ENCODE measurements around the gene ELP4.

The ELP4 gene

DNA sequence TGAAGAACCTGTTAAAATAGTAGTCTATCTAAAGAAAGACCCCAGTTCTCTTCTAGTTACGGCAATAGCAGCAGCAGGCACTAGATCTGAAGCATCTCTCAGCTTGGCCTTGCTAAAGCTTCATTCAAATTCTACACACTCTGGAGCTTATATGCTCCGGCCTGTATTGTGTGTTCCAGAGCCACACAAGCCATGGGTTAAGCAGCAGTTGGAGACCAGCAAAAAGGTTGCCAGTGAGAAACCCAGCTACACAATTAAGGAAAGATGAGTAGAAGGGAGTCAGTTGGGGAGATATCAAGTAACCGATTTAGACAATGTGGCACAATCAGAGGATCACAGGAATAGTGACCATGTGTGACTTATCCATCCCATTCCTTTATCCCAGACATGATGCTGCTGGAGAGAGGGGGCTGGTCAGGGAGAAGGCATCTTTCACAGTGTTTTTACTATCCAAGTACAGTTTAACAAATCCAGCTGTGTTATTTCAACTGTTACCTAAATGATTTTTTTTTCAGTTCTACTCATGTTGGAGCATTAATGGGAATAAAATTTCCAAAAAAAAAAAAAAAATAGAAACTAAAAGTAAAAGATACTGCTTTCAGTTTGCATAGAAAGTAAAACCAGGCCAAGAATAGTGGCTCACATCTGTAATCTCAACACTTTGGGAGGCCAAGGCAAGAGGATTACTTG is 260.6 kb downstream of the ELP4 start:
- DNase-seq (ENCODE audit: low read depth in 2 of 3, low spot score in 1 of 3): no peak

DNA sequence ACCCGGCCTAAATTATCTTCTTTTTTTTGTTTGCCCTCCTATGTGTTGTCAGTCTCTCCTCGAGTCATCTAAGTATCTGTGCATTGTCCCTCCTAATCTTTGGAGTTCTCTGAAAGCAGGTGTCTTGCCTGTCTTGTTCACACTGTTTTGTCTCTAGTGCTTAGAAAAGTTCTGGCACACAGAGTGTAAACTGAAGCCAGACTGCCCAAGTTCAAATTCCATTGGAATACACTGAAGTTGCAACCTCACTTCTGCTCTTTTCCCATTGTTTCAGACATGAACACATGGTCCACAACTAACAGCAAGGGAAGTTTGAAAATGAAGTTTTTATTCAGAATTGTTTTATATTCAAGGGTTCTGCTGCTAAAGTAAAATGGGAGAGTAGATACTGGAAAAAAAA is 262.8 kb downstream of the ELP4 start:
- no peak for DNase-seq (ENCODE audit: low read depth in 2 of 3, low spot score in 1 of 3)

DNA sequence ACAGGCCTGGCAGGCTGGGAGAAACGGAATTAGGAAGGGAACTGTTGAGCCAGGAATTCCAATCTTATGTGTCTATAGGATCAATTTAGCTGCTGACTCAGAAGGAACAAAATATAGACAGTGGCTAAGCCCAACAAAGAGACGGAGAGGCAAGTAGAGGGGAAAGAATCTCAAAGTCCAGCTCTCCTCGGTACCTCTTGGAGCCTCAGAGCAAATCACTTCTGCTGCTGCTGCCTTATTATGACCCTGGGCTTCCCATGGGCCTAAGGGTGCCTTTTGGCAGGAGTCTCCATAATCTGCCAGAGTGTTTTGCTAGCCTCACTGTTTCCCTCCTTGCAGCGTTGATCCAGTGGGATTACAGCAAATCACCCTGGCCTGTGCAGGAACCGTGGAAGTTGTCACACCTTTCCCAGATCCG is 269.8 kb downstream of the ELP4 start:
- DNase-seq (ENCODE audit: low read depth in 2 of 3, low spot score in 1 of 3): no peak

DNA sequence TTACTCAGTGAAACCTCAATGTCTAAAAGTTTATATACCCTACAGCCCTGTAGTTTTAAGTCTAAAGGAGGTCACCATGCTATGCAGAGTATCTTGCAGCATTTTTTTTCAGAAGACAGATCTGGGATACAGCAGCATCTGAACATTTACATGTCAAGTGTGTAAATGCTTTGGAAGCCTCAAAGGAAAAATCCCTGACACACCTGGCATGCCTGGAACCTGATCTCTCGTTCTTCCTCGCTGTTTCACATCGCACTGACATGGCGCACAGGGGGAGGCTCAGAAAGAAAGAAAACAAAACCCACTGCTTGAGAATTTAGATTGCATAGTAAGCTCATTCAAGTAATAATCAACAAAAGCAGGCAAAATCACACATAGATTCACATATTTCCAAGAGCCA is 270.5 kb downstream of the ELP4 start:
- no peak for DNase-seq (ENCODE audit: low read depth in 2 of 3, low spot score in 1 of 3)

DNA sequence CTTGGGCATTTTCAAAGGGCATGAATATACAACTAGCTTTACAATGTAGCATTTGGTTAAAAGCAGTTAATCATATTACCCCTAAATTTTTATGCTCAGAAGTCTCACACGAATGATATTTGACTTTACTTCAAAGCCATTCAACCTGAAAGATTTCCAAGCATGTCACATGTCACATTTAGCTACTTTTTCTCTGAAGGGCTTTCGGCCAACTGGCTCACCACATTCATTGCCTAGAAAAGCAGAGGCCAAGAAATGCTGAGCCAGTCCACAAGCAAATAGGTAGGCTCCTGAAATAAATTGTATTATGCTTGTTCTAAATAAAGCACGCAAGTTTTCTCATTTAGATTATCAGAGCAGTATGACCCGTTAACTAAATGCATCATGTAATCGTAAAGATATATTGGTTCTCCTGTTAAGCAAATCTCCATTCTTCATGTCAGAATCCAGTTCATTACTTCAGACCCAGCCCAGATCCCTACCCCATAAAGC is 271.0 kb downstream of the ELP4 start:
- DNase-seq (ENCODE audit: low read depth in 2 of 3, low spot score in 1 of 3): no peak

DNA sequence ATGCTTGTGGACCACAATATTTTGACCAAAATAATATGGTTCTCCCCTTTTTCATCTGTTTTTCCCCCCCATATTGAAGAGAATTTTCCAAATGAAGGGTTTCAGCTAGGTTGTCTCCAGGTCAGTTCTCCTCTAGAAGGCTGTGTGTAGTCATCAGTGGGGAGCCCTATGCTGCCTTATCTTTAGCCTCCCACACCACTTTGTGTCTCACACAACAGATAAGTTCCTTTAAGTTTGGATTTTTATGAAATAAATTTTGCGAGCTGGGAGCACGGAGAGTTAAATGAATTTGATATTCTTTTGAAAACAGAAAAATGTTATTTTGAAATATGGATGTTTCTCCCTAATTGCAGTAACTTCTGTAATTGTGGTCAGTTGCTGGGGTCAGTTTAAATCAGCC is 272.7 kb downstream of the ELP4 start:
- DNase-seq (ENCODE audit: low read depth in 2 of 3, low spot score in 1 of 3): no peak

- DNase-seq (ENCODE audit: low read depth in 2 of 3, low spot score in 1 of 3): no peak
Observed at GRCh38 chr11:31783252-31783651, 273.7 kb downstream of the ELP4 start.

DNA sequence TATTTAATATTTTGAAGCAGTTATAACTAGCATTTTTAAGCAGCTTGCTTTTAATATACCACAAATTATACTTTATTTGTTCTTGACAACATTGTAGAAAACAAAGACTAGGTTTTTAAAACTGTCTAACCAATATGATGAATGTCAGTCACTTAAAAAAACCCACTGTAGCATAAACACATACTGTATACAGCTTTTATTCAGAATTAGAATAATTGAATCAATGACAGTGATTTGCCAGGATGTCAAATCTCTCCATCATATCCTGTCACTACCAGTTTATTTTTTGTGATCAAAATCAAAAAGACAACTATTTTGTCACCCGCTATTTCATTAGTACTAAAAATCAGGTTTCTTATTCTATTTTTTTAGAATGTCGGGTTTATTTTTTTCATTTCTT is 275.0 kb downstream of the ELP4 start:
- no peak for DNase-seq (ENCODE audit: low read depth in 2 of 3, low spot score in 1 of 3)

GRCh38 chr11:31786996-31787685 is 277.6 kb downstream of the ELP4 start:
- no peak for DNase-seq (ENCODE audit: low read depth in 2 of 3, low spot score in 1 of 3)

- no peak for DNase-seq (ENCODE audit: low read depth in 2 of 3, low spot score in 1 of 3)
Observed at GRCh38 chr11:31788085-31788484, 278.5 kb downstream of the ELP4 start.

- DNase-seq (ENCODE audit: low read depth in 2 of 3, low spot score in 1 of 3): no peak
Observed at GRCh38 chr11:31790649-31791048, 281.1 kb downstream of the ELP4 start.

GRCh38 chr11:31792036-31792435 is 282.5 kb downstream of the ELP4 start:
- no peak for DNase-seq (ENCODE audit: low read depth in 2 of 3, low spot score in 1 of 3)

DNA sequence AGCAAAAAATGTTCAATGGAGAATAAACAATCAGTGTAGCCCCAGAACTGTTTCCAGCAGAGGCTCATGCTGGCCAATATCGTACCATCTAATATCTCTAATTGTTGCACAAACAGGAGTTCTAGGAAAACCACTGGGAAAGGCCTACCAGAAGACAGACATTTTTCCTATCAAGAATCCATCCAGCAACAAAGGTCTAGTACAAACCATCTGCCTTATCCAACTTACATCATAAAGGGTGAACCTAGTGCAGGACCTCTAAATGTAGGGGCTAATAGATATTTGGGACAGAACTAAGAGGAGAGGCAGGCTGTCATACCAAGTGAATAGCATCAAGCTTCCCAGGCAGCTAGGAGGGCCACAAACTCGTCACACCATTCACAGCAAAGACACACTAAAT is 282.9 kb downstream of the ELP4 start:
- no peak for DNase-seq (ENCODE audit: low read depth in 2 of 3, low spot score in 1 of 3)

DNA sequence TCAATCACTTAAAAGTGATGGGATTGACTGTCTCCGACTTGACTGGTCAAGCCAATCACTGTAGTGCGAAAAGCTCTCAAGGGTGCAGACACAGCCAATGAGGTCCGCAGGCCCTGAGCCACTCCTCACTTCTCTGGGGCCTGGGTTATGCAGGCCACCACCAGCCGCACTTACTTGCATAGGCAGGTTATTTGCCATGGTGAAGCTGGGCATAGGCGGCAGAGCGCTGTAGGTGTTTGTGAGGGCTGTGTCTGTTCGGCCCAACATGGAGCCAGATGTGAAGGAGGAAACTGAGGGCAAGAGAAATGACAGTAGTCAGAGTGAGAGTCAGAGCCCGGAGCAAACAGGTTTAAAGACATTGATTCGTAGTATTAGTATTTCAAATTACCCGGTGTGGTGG is 283.7 kb downstream of the ELP4 start:
- no peak for DNase-seq (ENCODE audit: low read depth in 2 of 3, low spot score in 1 of 3)

DNA sequence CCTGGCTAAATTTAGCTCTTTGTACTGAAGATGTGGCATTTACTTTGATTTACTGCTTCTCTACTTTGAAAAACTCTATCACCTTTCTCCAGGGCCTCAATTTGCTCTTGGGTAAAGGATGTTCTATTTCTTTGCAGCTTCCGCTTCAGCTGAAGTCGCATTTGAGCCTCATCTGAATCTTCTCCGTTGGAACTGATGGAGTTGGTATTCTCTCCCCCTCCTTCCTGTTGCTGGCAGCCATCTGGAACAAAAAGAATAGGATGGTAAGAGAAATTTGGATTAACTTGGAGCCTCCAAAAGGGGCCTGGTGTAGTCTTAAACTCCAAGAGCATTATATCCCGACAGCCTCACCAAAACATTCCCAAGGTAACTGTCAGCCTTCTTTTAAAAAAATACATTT is 285.0 kb downstream of the ELP4 start:
- DNase-seq (ENCODE audit: low read depth in 2 of 3, low spot score in 1 of 3): no peak

DNA sequence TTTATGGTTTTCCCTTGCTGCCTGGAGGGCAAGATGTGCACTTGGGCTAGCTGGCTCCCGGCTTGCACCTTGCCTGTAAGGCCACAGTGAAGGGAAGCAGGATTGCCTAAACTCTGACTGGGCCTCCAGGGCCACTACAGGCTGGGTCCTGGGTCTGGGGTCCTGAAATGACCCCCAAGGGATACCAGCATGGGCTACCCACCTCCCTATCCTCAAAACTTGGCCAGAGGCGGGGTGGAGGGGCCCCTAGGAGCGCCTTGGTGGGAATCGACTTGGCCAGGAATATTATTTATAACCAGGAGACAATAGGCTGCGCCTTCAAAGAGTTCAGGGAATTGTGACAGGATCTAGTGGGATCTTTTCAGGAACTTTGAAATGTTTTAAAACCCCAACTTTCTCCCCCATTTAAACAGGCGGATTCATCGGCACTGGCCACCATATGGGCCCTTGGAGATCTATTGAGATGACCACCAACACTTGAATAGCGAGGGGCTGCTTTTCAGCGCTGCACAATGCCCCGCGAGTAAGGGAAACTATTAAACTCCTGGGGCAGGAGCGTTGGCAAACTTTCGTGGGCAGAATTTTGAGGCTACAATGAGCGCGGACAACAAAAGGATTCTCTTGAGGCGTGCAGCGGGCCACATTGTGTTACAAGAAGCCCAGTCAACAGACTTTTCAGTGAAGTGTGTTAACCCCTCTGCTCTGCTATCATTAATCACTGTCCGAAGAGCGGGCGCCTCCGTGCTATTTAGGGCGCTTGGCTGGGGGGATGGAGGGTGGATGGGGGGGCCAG is 286.3 kb downstream of the ELP4 start:
- DNase-seq (ENCODE audit: low read depth in 2 of 3, low spot score in 1 of 3): no peak

DNA sequence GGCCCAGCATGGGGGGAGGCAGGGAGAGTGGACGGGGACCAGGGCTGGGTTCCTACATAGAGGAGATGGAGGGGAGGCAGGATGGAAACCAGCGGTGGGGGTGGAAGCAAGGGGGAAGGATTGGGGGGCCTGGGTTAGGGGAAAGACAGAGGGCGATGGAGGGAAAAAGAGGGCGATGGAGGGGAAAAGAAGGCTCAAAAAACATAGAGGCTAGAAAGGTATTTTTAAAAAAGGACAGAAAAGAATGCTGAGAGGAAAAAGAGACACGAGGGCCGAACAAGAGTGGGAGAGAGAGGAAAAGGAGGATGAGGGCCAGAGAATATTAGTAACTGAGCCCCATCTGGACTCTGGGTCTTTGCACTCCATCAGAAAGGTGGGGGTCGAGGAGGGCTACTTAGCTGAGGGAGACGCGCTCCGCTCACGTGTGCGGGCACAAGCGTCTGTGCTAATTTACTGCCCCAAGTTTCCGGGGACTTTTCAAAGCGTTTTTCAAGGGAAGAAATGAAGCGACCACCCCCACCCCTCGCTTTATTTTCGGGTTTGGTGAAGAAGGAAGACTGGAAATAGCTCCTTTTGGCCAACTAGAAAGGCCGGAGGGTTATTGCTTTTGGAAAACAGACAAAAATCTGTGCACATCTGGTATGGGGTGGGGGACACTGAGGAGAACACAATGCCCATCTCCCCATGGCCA is 287.1 kb downstream of the ELP4 start:
- DNase-seq (ENCODE audit: low read depth in 2 of 3, low spot score in 1 of 3): no peak

GRCh38 chr11:31797190-31798056 is 287.9 kb downstream of the ELP4 start:
- DNase-seq (ENCODE audit: low read depth in 2 of 3, low spot score in 1 of 3): no peak

DNA sequence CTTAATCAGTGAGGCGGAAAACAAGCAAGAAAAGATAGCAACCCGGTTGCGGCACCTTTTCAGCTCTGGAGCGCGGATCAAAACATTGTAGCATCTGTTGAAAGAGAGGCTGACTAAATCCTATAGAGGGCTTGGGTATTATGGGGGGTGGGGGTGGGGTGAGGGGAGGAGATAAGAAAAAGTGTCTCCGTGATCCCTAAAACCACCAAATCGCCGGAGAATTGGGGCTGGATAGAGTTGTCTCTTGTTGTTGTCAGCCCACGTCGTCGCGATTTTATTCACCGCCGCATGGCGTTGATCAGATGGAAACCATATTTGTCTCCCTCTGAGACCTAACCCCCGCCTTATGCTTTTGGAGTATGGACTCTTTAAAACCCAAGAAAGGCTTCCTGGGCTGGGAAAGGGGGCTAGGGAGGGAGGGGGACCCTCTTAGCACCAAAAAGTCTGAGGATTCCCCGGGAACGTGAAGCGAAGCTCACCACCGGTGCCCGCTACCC is 288.5 kb downstream of the ELP4 start:
- no peak for DNase-seq (ENCODE audit: low read depth in 2 of 3, low spot score in 1 of 3)
